Midbrain (tissue), 1 donor: ENCODE results near the gene SPEF2.

Source experiments
- DNase-seq: peaks from one replicate; lab custom pipeline; 2025; lab: John Stamatoyannopoulos, UW

Gene SPEF2

DNA sequence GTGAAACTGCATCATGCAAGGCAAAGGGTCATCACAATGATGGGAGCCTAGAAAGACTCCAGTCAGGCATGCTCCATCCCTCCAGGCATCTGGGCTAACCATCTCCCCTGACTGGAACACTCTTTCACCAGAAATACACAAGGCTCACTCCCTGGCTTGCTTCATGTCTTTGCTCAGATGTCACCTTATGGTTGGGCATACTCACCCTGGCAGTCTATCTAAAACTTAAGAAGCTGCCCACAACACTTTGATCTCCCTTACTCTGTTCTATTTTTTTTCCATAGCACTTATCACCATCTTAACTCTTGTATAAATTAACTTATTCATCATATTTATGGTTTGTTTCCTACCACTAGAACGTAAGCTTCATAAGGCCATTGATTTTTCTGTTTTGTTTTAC lies 90.0 kb downstream of the SPEF2 start:
- no peak for DNase-seq

DNA sequence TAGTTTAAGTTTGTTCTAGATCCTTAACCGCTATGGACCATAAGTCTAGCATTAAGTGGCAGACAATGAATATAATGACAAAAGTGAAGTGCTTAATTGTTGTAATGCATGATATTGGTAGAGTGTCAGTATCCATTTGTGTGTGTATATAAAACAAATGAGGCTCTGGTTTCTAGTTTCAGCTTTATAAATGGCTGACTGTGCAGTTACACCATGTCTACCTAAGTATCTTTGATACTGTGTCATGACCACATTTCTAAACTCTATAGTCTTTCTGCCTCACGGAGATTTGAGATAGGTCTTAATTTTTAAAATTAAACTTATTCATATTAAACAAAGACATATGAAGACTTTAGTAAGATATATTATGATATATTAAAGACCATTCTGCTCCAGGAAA lies 92.0 kb downstream of the SPEF2 start:
- DNase-seq = no peak

DNA sequence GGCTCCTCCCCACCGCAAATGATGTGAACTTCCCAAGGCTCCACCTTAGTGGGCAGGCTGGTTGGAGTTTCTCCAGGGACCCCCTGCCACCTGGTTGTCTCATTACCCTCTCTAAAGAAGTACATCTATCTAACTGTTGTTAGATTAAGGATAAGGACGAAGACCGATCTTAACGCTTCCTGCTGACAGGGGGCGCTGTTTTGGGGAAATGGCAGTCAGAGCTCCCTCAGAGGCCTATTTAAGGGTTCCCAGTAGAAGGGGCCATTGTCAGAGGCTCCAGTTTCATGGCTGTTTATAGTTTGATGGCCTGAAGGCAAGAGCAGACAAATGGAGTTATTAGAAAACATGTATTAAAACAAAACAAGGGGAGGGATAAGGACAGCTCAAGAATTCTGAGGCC lies 100.1 kb downstream of the SPEF2 start:
- DNase-seq = no peak

DNA sequence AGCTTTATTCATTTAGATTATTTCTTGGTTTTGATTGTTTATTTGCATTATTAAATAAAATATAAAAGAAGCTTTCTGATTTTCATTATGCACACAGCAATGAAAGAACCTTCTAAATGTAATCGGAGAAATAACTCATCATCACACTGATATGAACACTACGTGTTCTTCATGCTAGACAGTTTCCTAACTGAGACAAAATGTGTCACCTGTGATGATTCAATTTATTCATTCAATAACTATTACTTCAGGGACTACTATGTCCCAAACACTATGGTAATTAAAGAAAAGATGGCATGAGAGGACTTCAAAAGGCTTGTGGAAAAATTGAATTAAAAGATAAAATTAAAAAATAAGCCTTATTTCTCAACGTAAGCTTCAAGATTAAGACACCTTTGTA lies 118.1 kb downstream of the SPEF2 start:
- DNase-seq = no peak

DNA sequence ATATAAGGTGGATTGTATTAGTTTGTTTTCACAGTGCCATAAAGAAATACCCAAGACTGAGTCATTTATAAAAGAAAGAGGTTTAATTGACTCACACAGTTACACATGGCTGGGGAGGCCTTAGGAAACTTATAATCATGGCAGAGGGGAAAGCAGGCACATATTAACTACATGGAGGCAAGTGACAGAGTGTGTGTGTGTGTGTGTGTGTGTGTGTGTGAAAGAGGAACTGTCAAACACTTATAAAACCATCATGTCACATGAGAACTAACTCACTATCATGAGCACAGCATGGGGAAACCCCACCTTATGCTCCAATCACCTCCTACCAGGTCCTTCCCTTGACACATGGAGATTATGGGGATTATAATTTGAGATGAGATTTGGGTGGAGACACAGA lies 118.6 kb downstream of the SPEF2 start:
- DNase-seq = no peak

DNA sequence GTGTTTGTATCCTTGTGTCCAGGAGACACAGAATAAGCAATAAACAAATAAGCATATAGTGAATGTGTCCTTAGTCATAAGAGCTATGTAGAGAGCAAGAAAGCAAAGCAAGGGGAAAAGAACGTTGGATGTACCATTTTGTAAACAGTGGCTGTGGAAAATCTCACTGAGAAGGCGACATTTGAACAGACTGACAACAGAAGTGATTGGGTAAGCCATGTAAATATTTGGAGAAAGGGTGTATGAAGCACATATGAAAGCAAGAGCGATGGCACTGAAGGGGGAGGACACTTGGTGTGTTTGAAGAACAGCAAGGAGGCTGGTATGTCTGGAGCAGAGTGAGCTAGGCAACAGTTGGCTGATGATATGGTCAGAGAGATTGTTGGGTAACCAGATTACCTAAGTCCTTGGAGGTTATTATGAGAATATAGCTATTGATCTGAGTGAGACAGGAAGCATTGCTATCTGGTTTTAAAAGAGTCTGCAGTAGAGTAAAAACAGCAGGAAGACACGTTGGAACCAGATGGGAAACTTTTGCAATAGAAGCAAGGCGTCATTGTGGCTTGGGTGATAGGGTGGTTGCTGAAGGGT lies 123.6 kb downstream of the SPEF2 start:
- DNase-seq = no peak

DNA sequence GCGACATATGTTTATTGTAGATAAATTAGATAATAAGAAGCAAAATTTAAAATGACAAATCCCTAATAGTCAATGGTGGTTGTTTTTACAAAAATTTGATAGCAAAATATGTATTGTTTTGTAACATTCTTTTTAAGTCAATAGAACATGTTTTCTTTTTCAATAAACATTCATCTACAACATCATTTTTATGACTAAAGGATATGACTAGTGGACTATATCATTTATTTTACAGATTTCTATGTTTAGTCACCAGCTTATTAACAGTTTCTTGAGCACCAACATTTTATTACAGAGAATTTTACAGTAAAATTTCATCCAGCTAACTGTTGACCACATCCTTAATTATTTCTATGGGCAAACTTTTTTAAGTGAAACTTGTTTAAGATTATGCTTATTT lies 124.3 kb downstream of the SPEF2 start:
- no peak for DNase-seq

DNA sequence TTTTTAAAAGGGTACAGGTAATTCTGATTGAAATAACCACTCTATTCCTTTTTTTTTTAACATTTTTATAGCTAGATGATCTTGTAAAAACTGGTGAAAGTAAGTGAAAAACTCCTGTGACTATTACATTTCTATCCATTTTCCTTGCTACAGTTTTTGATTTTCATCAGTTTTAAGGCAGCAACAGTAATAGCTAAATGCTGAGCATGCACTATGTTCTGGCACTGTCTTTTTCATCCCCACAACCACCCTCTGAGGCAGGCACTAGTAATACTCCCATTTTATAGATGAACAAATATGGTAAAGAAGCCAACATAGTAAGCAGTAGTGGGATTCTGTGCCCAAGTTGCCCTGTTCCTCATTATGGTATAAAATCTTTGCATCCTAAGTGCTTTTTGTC lies 126.0 kb downstream of the SPEF2 start:
- DNase-seq = no peak

DNA sequence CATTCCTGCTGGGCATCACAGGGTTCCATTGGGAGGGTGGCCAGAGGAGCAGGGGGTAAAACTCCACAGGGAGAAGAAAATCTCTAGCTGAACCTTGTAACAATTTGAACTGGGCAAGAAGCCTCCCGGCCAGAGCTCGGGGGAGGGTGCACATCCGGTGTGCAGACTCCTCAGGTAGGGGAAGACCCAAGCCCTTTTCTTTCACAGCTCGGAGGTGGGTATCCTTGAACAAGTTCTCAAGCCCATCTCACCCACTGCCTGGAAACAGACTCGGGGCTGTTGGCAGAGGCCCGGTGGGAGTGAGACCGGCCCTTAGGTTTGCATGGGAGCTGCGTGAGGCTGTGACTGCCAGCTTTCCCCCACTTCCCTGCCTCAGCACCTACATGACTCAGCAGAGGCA lies 127.5 kb downstream of the SPEF2 start:
- DNase-seq = no peak

DNA sequence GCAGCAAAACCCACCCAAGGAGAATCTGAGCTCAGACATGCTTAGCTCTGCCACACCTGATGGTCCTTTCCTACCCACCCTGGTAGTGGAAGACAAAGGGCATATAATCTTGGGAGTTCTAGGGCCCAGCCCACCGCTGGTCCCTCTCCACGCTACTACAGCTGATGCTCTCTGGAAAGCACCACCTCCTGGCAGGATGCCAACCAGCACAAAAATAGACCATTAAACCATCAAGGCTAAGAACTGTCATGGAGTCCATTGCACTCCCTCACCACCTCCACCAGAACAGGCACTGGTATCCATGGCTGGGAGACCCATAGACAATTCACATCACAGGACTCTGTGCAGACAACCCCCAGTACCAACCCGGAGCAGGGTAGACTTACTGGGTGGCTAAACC lies 128.0 kb downstream of the SPEF2 start:
- no peak for DNase-seq

DNA sequence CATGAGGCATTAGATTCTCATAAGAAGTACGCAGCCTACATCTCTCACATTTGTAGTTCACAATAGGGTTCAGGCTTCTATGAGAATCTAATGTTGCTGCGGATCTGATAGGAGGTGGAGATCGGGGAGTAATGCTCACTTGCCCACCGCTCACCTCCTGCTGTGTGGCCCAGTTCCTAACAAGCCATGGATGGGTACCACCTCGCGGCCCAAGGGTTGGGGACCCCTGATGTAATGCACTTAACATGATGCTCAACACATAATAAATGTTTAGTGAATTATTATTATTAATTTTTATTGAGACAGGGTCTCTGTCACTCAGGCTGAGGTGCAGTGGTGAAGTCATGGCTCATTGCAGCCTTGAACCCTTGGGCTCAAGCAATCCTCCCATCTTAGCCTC lies 134.3 kb downstream of the SPEF2 start:
- no peak for DNase-seq

DNA sequence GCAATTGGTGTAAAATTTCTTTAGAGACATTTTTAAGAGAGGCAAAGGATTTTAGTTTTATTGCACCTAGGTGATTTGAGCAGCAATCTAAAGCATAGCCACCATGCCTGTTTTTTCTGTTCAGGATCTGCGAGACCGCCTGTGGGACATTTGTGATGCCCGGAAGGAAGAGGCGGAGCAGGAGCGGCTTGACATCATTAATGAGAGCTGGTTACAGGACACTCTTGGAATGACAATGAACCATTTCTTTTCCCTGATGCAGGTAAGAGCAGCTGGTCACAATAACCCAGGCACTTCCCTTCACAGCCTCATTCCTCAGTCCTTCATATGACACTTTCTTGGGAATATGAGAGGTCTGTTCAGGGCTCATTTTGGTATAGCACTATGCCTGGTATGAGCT lies 135.8 kb downstream of the SPEF2 start:
- DNase-seq = no peak

DNA sequence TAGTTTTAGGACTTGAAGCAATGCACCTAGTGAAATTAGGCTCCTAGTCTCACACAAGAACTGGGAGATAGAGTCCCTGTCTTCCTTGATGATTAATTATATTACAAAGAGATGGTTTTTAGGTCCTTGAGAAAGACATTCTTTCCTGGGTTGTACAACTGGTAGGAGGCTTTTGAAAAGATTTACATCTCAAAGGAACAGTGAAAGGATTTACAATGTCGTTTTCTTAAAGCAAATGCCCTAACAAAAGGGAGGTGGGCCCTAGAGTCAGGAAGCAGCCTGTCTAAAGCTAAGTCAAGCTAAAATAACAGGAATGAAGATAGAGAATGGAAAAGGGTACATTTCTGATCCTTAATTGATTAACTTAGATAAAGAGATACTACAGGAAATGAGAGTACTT lies 136.8 kb downstream of the SPEF2 start:
- DNase-seq = no peak

DNA sequence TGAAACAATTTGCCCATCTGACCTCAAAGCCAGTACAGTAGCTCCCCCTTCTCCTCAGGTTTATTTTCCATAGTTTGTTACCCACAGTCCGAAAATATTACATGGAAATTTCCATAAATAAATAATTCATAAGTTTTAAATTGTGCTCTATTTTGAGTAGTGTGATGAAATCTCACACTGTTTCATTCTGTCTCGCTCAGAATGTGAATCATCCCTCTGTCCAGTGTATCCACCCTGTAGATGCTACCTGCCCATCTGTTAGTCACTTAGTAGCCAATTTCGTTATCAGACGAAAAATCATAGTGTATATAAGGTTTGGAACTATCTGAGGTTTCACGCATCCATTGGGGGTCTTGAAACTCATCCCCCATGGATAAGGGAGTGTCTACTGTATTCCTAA lies 138.3 kb downstream of the SPEF2 start:
- no peak for DNase-seq

DNA sequence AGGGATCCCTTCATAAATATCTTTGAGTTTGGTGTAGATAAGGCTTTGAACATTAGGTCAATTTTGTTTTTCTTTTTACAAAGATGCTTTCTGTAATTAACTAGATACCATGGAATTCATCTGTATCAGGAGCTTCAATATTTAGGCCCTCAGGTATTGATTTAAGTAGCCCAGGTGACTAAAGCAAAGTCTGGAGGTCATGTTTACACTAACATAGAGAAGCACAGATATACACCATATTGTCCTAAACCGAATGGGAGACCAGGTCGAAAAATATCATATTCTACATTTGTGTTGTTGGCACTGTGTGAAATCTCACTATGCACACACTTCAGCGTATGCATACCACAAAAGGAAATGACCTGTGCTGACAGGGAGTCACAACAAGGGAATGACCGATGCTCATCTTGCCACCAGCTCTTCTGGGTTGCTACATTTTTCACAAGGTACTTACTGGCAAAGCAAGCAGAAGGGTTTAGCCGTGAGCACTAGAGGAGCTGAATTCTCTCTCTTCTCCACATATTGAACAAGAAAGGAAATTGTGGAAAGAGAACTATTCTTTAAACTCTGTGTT lies 140.6 kb downstream of the SPEF2 start:
- DNase-seq = no peak

DNA sequence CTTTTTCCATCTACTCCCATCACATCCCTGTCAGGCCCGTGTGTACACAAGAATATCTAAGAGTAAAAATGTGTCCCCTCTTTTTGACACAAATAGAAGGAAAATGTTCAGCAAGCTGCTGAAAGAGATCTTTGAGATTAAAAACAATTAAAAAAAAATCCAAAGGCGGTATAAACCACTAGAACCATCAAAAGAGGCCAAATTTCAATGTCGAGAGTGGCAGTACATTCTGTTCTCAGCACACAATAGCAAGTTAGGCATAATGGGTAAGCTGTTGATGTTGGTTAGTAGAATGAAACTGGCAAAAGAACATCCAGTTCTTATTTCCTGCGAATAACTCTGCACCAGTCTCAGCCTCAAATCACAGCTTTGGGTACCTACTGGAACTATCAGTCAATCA lies 143.9 kb downstream of the SPEF2 start:
- no peak for DNase-seq

DNA sequence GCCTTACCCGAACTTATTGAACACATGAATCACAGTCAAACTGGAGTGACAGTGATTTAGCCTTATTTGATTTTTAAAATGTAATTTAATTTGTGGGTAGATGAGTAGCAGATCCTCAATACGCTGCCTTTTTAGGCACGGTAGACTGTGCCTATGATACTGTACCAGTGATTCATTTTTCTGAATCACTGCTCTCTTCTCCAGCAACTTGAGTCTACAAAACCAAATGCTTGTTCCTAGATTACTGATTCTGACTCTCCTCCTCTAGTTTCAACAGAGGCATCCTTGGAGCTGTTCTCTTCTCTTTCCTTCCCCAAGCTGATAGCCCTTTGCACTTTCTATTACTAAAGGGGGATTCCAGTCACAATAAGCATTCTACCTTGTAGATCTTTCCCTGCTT lies 144.7 kb downstream of the SPEF2 start:
- DNase-seq = no peak

DNA sequence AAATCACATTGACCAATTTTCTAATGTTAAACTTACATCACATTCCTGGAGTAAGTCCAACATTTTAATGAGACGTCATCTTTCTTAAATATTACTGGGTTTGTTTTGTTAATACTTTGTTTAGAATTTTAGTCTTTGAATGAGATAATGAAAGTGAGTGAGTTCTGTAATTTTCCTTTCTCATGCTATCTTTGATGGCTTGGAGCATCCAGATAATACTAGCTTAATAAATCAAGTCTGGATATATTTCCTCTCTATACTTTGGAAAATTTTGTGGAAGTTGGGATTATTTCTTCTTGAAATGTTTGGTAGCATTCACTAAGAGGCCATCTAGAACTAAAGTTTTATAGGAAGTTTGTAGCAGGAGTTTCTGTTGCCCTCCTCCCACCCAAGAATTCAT lies 148.3 kb downstream of the SPEF2 start:
- DNase-seq = no peak

DNA sequence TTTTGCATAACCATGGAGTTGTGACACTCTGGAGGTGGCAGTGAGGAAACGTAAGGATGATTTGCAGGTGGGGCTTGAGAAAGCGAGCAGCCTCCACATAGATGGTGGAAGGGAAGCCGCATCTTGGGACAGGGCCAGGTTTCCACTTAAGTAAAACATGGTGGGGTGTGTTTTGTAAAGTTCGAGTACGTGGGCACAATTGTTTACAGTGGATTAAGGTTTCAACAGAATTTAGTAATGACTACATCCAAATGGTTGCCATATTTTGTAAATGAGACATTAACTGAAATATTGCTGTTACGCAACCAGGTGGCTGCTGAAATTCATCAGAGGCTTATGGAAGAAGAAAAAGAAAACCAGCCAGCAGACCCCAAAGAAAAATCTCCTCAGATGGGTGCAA lies 153.6 kb downstream of the SPEF2 start:
- no peak for DNase-seq

DNA sequence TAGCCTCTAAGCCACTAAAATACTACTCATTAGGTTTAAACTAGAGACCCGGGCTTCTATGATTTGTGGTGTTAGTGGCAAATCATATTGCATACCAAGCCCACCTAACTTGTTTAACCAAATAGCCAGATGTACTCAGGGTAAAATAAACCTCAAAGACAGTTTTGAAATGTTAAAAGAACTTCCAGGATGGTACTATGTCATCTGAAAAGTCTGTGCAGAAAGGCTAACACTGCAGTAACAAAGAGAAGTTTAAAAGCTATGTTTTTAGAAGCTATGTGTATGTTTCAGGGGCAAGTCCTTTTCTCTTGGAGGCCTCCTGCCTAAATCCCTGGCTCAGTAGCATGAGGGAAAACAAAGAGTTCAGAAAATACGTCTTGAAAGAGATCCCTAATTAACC lies 154.2 kb downstream of the SPEF2 start:
- DNase-seq = no peak

DNA sequence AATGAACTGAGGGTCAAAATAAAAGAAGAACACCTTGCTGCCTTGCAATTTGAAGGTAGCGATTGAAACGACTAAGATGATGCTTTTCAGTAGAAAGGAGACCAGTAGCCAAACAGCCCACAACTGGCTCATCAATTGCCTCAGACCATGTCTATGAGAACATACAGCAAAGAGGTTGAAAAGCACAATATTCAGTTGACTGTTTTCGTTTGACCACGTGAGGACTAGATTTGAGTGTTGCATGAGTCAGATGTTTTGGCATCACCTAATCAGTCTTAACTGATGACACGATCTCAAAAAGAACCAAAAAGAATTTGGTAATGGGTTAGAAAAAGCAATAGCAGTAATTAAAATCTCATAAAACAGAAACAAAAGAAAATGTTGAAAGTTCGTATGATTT lies 156.3 kb downstream of the SPEF2 start:
- no peak for DNase-seq

DNA sequence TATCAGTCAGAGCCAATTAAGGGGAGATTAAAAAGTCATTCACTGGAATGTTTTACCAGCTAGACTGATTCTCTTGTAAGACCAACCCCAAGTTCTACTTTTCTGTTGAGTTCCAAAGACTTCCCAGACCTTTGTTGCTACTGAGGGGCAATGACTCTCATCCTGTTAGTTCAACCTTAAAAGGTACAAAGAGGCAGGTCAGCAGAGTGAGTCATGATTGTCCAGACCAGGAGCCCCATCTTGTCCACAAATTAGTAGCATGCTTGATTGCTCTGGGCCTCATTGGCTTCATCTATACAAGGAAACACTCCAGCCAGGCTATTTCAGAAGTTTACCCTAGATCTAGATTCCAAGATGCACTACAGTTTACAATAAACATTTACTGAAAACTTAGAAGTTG lies 159.1 kb downstream of the SPEF2 start:
- DNase-seq = no peak

DNA sequence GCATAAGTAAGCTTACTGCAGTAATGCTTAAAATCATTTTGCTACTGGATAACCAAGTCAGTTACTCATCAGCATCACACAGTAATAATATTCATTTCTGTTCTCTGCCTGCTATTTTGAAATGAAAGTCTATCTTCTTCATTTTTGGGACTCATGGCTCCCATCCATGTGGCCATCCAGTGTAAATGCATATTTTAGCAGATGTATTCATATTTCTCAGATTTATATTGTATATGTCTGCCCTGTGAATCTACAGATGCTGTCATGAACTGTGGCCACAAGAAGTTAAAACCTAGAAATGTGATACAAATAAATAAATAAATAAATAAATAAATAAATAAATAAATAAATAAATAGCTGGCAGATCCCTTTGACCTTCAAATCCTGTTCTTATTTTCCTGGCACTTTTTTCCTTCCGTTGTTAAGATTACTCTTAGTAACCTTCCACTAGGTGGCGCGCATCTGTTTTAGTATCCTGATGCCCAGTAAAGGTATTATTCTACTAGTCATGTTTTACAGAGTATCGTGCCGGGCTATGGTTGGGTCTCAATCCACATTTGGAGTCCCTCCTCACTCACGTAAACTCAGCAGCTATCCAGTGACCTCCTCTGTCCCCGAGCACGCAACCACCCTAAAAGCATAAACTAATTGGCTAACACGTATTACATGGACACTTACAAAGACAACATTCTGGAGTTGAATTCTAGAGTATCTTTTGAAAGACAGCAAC lies 159.9 kb downstream of the SPEF2 start:
- peak; percentile 66 for DNase-seq

DNA sequence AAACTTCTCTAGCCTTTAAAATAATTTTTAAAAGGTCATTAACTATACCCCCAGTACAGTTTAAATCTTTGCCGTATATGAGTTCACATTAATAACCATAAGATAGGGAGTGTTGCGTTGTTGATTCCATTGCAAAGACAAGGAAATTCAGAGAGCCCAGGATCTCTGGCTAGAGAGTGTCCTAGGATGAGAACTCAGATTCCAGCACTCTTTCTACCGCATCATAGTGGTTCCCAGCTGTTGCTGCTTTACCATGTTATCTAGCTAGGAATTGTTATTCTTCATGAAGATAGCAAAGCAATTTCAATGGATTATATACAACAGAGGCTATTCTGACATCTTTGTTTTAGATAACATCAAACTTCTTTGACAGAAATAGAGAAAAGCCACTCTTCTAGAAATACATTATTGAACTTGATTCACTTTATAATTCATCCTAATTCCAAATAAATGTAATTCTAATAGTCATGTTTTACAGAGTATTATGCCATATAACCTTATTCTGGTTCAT lies 160.7 kb downstream of the SPEF2 start:
- DNase-seq = no peak
